AG09309 (cell line): Measurements from ENCODE around the gene TTC7B.

Experiments
- DNase-seq: peaks from one replicate; pipeline ENCODE4 v3.0.0-alpha.2; 2010; ENCODE audit warnings: low read depth
- H3K4me3 ChIP-seq: 2 replicates; pipeline ENCODE4 v1.5.1; 2011; ENCODE audit warnings: mild to moderate bottlenecking, low read depth, low read length, moderate library complexity; ENCODE audit not compliant: control insufficient read depth
- TF ChIP-seq, protein P1 (sequence below): IDR thresholded peaks from 2 replicates; pipeline ENCODE4 v1.5.1; 2011; ENCODE audit warnings: mild to moderate bottlenecking, low read depth, low read length, inconsistent platforms; ENCODE audit not compliant: insufficient read depth, control insufficient read depth; ENCODE audit errors: missing control alignments

Gene TTC7B

GRCh38 chr14:90491911-90492531 lies 324.2 kb downstream of the TTC7B start:
- TF ChIP-seq, protein P1, sequence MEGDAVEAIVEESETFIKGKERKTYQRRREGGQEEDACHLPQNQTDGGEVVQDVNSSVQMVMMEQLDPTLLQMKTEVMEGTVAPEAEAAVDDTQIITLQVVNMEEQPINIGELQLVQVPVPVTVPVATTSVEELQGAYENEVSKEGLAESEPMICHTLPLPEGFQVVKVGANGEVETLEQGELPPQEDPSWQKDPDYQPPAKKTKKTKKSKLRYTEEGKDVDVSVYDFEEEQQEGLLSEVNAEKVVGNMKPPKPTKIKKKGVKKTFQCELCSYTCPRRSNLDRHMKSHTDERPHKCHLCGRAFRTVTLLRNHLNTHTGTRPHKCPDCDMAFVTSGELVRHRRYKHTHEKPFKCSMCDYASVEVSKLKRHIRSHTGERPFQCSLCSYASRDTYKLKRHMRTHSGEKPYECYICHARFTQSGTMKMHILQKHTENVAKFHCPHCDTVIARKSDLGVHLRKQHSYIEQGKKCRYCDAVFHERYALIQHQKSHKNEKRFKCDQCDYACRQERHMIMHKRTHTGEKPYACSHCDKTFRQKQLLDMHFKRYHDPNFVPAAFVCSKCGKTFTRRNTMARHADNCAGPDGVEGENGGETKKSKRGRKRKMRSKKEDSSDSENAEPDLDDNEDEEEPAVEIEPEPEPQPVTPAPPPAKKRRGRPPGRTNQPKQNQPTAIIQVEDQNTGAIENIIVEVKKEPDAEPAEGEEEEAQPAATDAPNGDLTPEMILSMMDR = no peak
- H3K4me3 ChIP-seq = no peak overlapping the region
- no peak for DNase-seq

GRCh38 chr14:90491221-90491885 lies 324.9 kb downstream of the TTC7B start:
- TF ChIP-seq, protein P1 = no peak
- no peak overlapping the region for H3K4me3 ChIP-seq
- peak; percentile 10 for DNase-seq

DNA sequence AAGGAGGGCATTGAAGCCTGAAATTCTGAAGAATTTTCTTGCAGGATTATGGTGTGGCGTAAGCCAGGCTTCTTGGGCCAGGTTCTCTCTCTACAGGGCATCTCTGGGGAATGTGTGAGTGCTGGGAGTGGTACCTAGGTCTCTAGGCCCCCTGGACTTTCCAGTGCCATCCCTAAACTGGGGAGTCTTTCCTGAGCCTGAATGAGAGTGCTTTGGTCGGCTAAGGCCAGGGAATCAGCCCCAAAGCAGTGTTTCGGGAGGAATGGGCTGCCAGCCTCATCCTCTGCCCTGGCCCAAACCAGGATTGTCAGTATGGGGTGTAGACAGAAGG lies 325.5 kb downstream of the TTC7B start:
- H3K4me3 ChIP-seq = no peak overlapping the region
- TF ChIP-seq, protein P1 = no peak
- no peak for DNase-seq

GRCh38 chr14:90489916-90490719 lies 326.1 kb downstream of the TTC7B start:
- no peak for DNase-seq
- TF ChIP-seq, protein P1 = no peak
- no peak overlapping the region for H3K4me3 ChIP-seq

- H3K4me3 ChIP-seq = no peak overlapping the region
- no peak for DNase-seq
- TF ChIP-seq, protein P1 = no peak
Measured at GRCh38 chr14:90489306-90489705, 326.9 kb downstream of the TTC7B start.

- TF ChIP-seq, protein P1 = no peak
- H3K4me3 ChIP-seq = no peak overlapping the region
- DNase-seq = no peak
Measured at GRCh38 chr14:90488256-90488655, 328.0 kb downstream of the TTC7B start.
